Activated CD4-positive, alpha-beta T cell treated with anti-CD3 and anti-CD28 coated beads, Interleukin-2, amount 50 U/mL, for 24 hours (primary cell): ENCODE results near the gene ZFAND3.
"Not testable (repeated sequence)": the region's sequence is repeated elsewhere in the genome, so short reads cannot be mapped to it uniquely, and the experiment has no call there.

ENCODE experiments used
- DNase-seq, 2 donors: peaks; one replicate each; pipeline ENCODE4 v3.0.0-alpha.2; 2020; ENCODE audit warnings: low read depth in 1 of 2, low spot score in 1 of 2

The ZFAND3 gene

GRCh38 chr6:37934276-37934675 lies 114.7 kb downstream of the ZFAND3 start:
- no peak for DNase-seq

- no peak for DNase-seq
Measured at GRCh38 chr6:37936150-37936549, 116.6 kb downstream of the ZFAND3 start.

- DNase-seq = no peak
Measured at GRCh38 chr6:37936906-37937305, 117.4 kb downstream of the ZFAND3 start.

- no peak for DNase-seq
Measured at GRCh38 chr6:37938909-37939308, 119.4 kb downstream of the ZFAND3 start.

- DNase-seq = no peak
Measured at GRCh38 chr6:37940074-37940847, 120.7 kb downstream of the ZFAND3 start.

- DNase-seq = no peak
Measured at GRCh38 chr6:37941871-37942270, 122.3 kb downstream of the ZFAND3 start.

- no peak for DNase-seq
Measured at GRCh38 chr6:37942606-37943376, 123.3 kb downstream of the ZFAND3 start.

GRCh38 chr6:37943436-37944058 lies 124.0 kb downstream of the ZFAND3 start:
- no peak for DNase-seq

GRCh38 chr6:37946057-37946456 lies 126.5 kb downstream of the ZFAND3 start:
- no peak for DNase-seq

- no peak for DNase-seq
Measured at GRCh38 chr6:37947468-37947867, 127.9 kb downstream of the ZFAND3 start.

- DNase-seq = not testable (repeated sequence)
Measured at GRCh38 chr6:37948584-37948983, 129.1 kb downstream of the ZFAND3 start.

GRCh38 chr6:37952027-37952426 lies 132.5 kb downstream of the ZFAND3 start:
- DNase-seq = no peak

GRCh38 chr6:37954791-37955190 lies 135.3 kb downstream of the ZFAND3 start:
- DNase-seq = no peak

GRCh38 chr6:37956711-37957275 lies 137.3 kb downstream of the ZFAND3 start:
- DNase-seq = no peak

GRCh38 chr6:37959061-37959460 lies 139.5 kb downstream of the ZFAND3 start:
- DNase-seq = no peak

- no peak for DNase-seq
Measured at GRCh38 chr6:37960139-37960935, 140.8 kb downstream of the ZFAND3 start.

GRCh38 chr6:37962481-37963080 lies 143.1 kb downstream of the ZFAND3 start:
- not testable (repeated sequence) for DNase-seq

- DNase-seq = no peak
Measured at GRCh38 chr6:37965964-37966676, 146.6 kb downstream of the ZFAND3 start.

GRCh38 chr6:37966801-37967200 lies 147.3 kb downstream of the ZFAND3 start:
- DNase-seq = no peak

- DNase-seq = no peak
Measured at GRCh38 chr6:37967651-37968050, 148.1 kb downstream of the ZFAND3 start.
